Esophagus muscularis mucosa (tissue), 4 donors: ENCODE results near the gene GJC2.

Source experiments
- CTCF ChIP-seq, 3 experiments: fragments of 200-600 bp in 2 of 3; fragments of 450-650 bp in 1 of 3; sonication (generic) in 2 of 3; IDR thresholded peaks; one replicate each; pipeline ENCODE4 v1.5.1; 2017 to 2019; ENCODE audit warnings: antibody characterized with exemption in 3 of 3, mild to moderate bottlenecking in 2 of 3, moderate library complexity in 1 of 3
- EP300 ChIP-seq: sonication (generic); formaldehyde crosslinking; IDR thresholded peaks from one replicate; pipeline ENCODE4 v1.6.1; 2017; ENCODE audit warnings: antibody characterized with exemption
- POLR2A ChIP-seq: fragments of 450-650 bp; IDR thresholded peaks from one replicate; pipeline ENCODE4 v1.6.1; 2017; ENCODE audit warnings: antibody characterized with exemption, moderate library complexity, mild to moderate bottlenecking, low read depth
- POLR2AphosphoS5 ChIP-seq, 2 donors: sonication (generic); formaldehyde crosslinking; IDR thresholded peaks; one replicate each; pipeline ENCODE4 v1.6.1; 2017; ENCODE audit warnings: antibody characterized with exemption in 2 of 2

- no peak for TF ChIP-seq CTCF (IDR thresholded peaks at IDR 0.05)
- no peak for TF ChIP-seq POLR2A
- no peak for TF ChIP-seq POLR2AphosphoS5 (IDR thresholded peaks at IDR 0.05)
- TF ChIP-seq EP300 = no peak
These were observed 32.4 kb upstream of the GJC2 start for GRCh38 chr1:228117335-228117734.
